GM19328 (cell line): Measurements from ENCODE around the gene RPA3.

ENCODE experiments used
- ATAC-seq: cut with Tn5 transposase; IDR thresholded peaks from one replicate; pipeline ENCODE4 v1.9.1; 2021; ENCODE audit warnings: mild to moderate bottlenecking, moderate library complexity; ENCODE audit not compliant: unreplicated experiment

Gene RPA3

GRCh38 chr7:7614018-7614741, 104.2 kb downstream of the RPA3 start:
- ATAC-seq: no peak

- ATAC-seq: no peak
Measured at GRCh38 chr7:7613210-7613609, 105.2 kb downstream of the RPA3 start.

DNA sequence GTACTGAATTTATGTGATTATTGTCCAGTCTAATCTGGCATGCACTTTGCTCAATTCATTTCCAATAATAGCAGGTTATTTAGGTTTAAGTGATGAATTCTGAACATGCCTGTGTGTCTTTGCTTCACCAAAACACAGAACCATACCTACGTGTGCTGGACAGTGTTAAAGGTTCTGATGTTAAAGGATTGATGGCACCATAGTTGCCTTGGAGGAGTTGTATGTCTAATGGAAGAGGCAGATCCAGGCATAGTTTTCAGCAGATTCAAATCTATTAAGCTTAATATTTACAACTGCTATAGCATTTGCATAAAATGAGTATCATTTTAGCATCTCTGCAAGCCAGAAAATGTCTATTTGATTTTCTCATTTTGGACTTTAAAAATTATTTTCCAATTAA, 105.9 kb downstream of the RPA3 start:
- ATAC-seq: no peak

DNA sequence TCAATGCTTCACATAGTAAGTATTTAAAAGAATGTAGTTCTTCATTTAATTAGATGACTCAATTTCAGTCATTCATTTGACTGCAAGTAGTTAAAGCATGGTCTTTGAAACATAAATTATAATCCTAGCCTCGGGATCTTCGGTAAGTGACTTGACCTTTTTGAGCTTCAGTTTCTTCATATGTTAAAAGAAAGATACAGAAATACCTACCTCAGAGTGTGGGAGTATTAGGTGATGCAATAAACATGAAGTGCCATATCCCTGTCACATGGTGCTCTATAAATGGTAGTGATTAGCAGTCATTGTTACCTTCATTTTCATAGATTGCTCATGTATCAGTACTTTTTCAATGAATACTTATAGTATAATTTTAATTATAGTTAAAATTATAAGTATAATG, 109.1 kb downstream of the RPA3 start:
- ATAC-seq: no peak

- no peak for ATAC-seq
Measured at GRCh38 chr7:7607010-7607409, 111.4 kb downstream of the RPA3 start.

GRCh38 chr7:7596176-7596575, 122.2 kb downstream of the RPA3 start:
- ATAC-seq: no peak

GRCh38 chr7:7595451-7595850, 123.0 kb downstream of the RPA3 start:
- no peak for ATAC-seq
